ENCODE measurements around the gene SCYL2.

- TF ChIP-seq CTCF (conservative IDR thresholded peaks at IDR 0.05; ENCODE audit: low read depth, low read length) = no peak
- no peak for TF ChIP-seq EZH2 (IDR thresholded peaks at IDR 0.05; ENCODE audit: low read length, unreplicated experiment)
These were observed 115.4 kb downstream of the SCYL2 start for GRCh38 chr12:100382338-100382737.
